ENCODE data around the gene MDK. TPM values are rescaled to one million over a fixed set of nuclear protein-coding genes. Genes with fewer than 3 reads are reported as not detected.

MDK gene
- total RNA-seq, 4 donors from 2014 or later, result 34.4 to 309 (median 180) TPM

- intact Hi-C loops (cut with DNase I; ENCODE audit: low total_unique reads) (no loop called here), in situ Hi-C loops (cut with MboI; ENCODE audit: low pct_ligation_motif_present in 1 of 4, low pct_unique_long_range_greater_than_20kb in 1 of 4, low sequenced_read_pairs in 3 of 4) (no loop called here)
- 80% methylated on average over 3 of the region's 3 CpGs; no CpG with 5 or more reads in 1 of the 2 donors for WGBS, 2 donors (ENCODE audit: low coverage in 1 of 2)
- Histone ChIP-seq H3K36me3 (no peaks in the 10 kb centered on the region), H3K27me3 (no peaks in the 10 kb centered on the region), H3K9me3 (no peaks in the 10 kb centered on the region), H3K4me3 (no peak overlapping the region), H3K4me1 (peaks cover 23 to 37% (median 27%) of the 10 kb centered on the region in 4 donors), H3K27ac (no peak overlapping the region)
- DNase-seq, result no peak
- no peak for TF ChIP-seq POLR2A (IDR thresholded peaks at IDR 0.05)
- TF ChIP-seq EP300 (IDR thresholded peaks at IDR 0.05; ENCODE audit: low read depth), result no peak
- TF ChIP-seq POLR2AphosphoS5 (IDR thresholded peaks at IDR 0.05), result no peak
- no peak for TF ChIP-seq CTCF (IDR thresholded peaks at IDR 0.05)
These were observed 16.7 kb upstream of the MDK start for GRCh38 chr11:46364791-46365190.

GRCh38 chr11:46366260-46366659, 15.2 kb upstream of the MDK start:
- in situ Hi-C loops (cut with MboI; ENCODE audit: low pct_ligation_motif_present in 1 of 4, low pct_unique_long_range_greater_than_20kb in 1 of 4, low sequenced_read_pairs in 3 of 4) (no loop called here), intact Hi-C loops (cut with DNase I; ENCODE audit: low total_unique reads) (no loop called here)
- H3K27ac ChIP-seq, result no peak overlapping the region
- no peaks in the 10 kb centered on the region for H3K9me3 ChIP-seq
- TF ChIP-seq CTCF (IDR thresholded peaks at IDR 0.05) (no peak), EP300 (IDR thresholded peaks at IDR 0.05; ENCODE audit: low read depth) (no peak), POLR2AphosphoS5 (IDR thresholded peaks at IDR 0.05) (no peak), POLR2A (IDR thresholded peaks at IDR 0.05) (no peak)
- WGBS, 2 donors (ENCODE audit: low coverage in 1 of 2), result 94% methylated on average over 16 of the region's 22 CpGs; no CpG with 5 or more reads in 1 of the 2 donors
- DNase-seq, result no peak
- H3K4me3 ChIP-seq, result no peak overlapping the region
- H3K36me3 ChIP-seq, result no peaks in the 10 kb centered on the region
- peaks cover 18 to 28% (median 24%) of the 10 kb centered on the region in 4 donors for H3K4me1 ChIP-seq
- H3K27me3 ChIP-seq, result no peaks in the 10 kb centered on the region

- H3K36me3 ChIP-seq, result no peaks in the 10 kb centered on the region
- no peak overlapping the region for H3K4me3 ChIP-seq
- in situ Hi-C loops (cut with MboI; ENCODE audit: low pct_ligation_motif_present in 1 of 4, low pct_unique_long_range_greater_than_20kb in 1 of 4, low sequenced_read_pairs in 3 of 4), result no loop called here
- no peak for DNase-seq
- no peak for TF ChIP-seq CTCF (IDR thresholded peaks at IDR 0.05)
- TF ChIP-seq EP300 (IDR thresholded peaks at IDR 0.05; ENCODE audit: low read depth), result no peak
- no peak for TF ChIP-seq POLR2AphosphoS5 (IDR thresholded peaks at IDR 0.05)
- no peak for TF ChIP-seq POLR2A (IDR thresholded peaks at IDR 0.05)
- 94% methylated on average over 31 of the region's 31 CpGs; no CpG with 5 or more reads in 1 of the 2 donors for WGBS, 2 donors (ENCODE audit: low coverage in 1 of 2)
- intact Hi-C loops (cut with DNase I; ENCODE audit: low total_unique reads), result no loop called here
- H3K27ac ChIP-seq, result no peak overlapping the region
- H3K27me3 ChIP-seq, result no peaks in the 10 kb centered on the region
- peaks cover 17 to 24% (median 21%) of the 10 kb centered on the region in 4 donors for H3K4me1 ChIP-seq
- H3K9me3 ChIP-seq, result no peaks in the 10 kb centered on the region
These were observed 14.8 kb upstream of the MDK start for GRCh38 chr11:46366661-46367161.

GRCh38 chr11:46367244-46367915, 14.1 kb upstream of the MDK start:
- TF ChIP-seq EP300 (IDR thresholded peaks at IDR 0.05; ENCODE audit: low read depth), result no peak
- TF ChIP-seq POLR2A (IDR thresholded peaks at IDR 0.05), result no peak
- TF ChIP-seq CTCF (IDR thresholded peaks at IDR 0.05), result peak; percentile 83 to 94 (median 91)
- no peak for TF ChIP-seq POLR2AphosphoS5 (IDR thresholded peaks at IDR 0.05)
- Histone ChIP-seq H3K4me1 (peaks cover 10 to 18% (median 15%) of the 10 kb centered on the region in 4 donors), H3K27me3 (no peaks in the 10 kb centered on the region), H3K36me3 (no peaks in the 10 kb centered on the region), H3K9me3 (no peaks in the 10 kb centered on the region), H3K4me3 (no peak overlapping the region), H3K27ac (no peak overlapping the region)
- peak; percentile 72 for DNase-seq
- intact Hi-C loops (cut with DNase I; ENCODE audit: low total_unique reads) (no loop called here), in situ Hi-C loops (cut with MboI; ENCODE audit: low pct_ligation_motif_present in 1 of 4, low pct_unique_long_range_greater_than_20kb in 1 of 4, low sequenced_read_pairs in 3 of 4) (no loop called here)
- 33% methylated on average over 20 of the region's 32 CpGs; no CpG with 5 or more reads in 1 of the 2 donors for WGBS, 2 donors (ENCODE audit: low coverage in 1 of 2)

All from transverse colon (tissue), 4 donors.